Tibial nerve (tissue), 3 donors: ENCODE measurements around the gene DNAH14.

Source experiments
- POLR2A ChIP-seq, 2 donors: fragments of 450-650 bp; IDR thresholded peaks; one replicate each; pipeline ENCODE4 v1.6.1; 2017; ENCODE audit warnings: antibody characterized with exemption in 2 of 2, mild to moderate bottlenecking in 2 of 2, moderate library complexity in 2 of 2
- TF ChIP-seq, protein P1 (sequence below), 5 experiments: fragments of 200-600 bp in 3 of 5; fragments of 450-650 bp in 2 of 5; sonication (generic) in 3 of 5; IDR thresholded peaks; one replicate each; pipeline ENCODE4 v1.5.1; 2016 to 2019; ENCODE audit warnings: antibody characterized with exemption in 5 of 5, mild to moderate bottlenecking in 3 of 5, moderate library complexity in 2 of 5

DNA sequence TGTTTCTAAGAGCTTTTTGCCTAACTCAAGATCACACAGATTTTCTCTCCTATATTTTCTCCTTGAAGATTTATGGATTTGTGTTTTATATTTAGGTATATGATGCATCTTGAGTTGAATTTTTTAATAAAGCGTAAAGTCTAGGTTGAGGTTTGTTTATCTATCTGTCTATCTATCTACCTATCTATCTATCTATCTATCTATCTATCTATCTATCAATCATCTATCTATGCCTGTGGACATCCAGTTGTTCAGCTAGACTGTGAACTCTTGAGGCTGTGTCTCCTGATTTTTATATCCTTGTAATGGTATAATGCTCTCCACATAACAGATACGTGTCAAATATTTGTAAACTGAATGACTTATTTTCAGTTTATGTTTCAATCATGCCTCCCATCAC is 120.1 kb downstream of the DNAH14 start:
- TF ChIP-seq, protein P1, sequence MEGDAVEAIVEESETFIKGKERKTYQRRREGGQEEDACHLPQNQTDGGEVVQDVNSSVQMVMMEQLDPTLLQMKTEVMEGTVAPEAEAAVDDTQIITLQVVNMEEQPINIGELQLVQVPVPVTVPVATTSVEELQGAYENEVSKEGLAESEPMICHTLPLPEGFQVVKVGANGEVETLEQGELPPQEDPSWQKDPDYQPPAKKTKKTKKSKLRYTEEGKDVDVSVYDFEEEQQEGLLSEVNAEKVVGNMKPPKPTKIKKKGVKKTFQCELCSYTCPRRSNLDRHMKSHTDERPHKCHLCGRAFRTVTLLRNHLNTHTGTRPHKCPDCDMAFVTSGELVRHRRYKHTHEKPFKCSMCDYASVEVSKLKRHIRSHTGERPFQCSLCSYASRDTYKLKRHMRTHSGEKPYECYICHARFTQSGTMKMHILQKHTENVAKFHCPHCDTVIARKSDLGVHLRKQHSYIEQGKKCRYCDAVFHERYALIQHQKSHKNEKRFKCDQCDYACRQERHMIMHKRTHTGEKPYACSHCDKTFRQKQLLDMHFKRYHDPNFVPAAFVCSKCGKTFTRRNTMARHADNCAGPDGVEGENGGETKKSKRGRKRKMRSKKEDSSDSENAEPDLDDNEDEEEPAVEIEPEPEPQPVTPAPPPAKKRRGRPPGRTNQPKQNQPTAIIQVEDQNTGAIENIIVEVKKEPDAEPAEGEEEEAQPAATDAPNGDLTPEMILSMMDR (IDR thresholded peaks at IDR 0.05): no peak
- TF ChIP-seq POLR2A (IDR thresholded peaks at IDR 0.05): no peak
